ENCODE results near the gene BRD7. TPM values are rescaled to one million over a fixed set of nuclear protein-coding genes. Genes with fewer than 3 reads are reported as not detected.

The BRD7 gene
- total RNA-seq (100 to 1,000 TPM in 1 of 2 donors, 10 to 100 TPM in 1; 55.2 to 105 TPM), polyA plus RNA-seq (ENCODE audit: insufficient read length in 2 of 2) (100 to 1,000 TPM in 1 of 2 donors, 10 to 100 TPM in 1; 81.2 to 105 TPM)
- long read RNA-seq, donor 1, full-length matches to known transcripts, result 11 of 36 reads
- long read RNA-seq, donor 1, partial matches to known transcripts, result 25 of 36 reads
- long read RNA-seq, donor 1, other reads (novel, unspliced or antisense), result 0 of 36 reads
- long read RNA-seq, donor 2, full-length matches to known transcripts, result 2 of 20 reads
- long read RNA-seq, donor 2, partial matches to known transcripts, result 18 of 20 reads
- long read RNA-seq, donor 2, other reads (novel, unspliced or antisense), result 0 of 20 reads
- long read RNA-seq, donor 3, partial matches to known transcripts, result 28 of 28 reads
- long read RNA-seq, donor 3, other reads (novel, unspliced or antisense), result 0 of 28 reads
- long read RNA-seq, donor 4, full-length matches to known transcripts, result 4 of 40 reads
- long read RNA-seq, donor 4, partial matches to known transcripts, result 36 of 40 reads
- long read RNA-seq, donor 4, other reads (novel, unspliced or antisense), result 0 of 40 reads

DNA sequence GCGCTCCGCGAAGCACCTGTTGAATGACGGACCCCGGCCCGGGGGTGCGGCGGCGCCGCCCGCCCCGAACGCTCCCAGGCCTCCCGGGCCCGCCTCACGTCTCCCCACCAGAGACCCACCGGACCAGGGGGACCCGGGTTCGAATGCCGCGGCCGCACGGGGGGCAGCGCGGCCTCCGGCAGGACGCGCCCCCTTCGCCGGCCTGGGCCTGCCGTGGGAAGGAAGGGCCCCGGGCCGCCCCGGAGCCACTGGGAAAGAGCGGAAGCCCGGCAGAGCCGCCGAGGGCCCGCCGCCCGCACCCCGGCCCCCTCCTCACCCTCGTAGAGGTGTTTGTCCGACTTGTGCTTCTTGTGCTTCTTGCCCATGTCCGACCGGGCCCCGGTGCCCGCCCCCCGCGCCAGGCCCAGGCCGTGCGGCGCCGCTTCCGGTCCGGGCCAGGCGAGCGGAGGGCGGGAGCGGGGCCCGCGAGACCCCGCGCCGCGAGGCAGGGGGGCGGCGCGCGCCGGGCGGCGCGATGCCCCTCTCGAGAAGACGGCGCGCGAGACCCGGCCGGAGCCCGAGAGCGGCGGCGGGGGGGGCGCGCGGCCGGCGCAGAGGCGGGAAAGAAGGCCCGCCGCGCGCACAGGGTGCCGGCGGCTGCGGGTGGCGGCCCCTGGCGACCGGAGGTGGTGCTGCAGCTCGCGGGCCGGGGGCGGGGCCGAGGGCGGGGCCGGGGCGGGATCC lies at the start of gene BRD7:
TSS of gene BRD7 (minus strand) at position 579 of the 723 bp plus-strand sequence. CDS start at position 365, 214 bp downstream.
- peaks cover 2% of the 10 kb centered on the region for H3K36me3 ChIP-seq (ENCODE audit: control insufficient read depth, insufficient read depth, low read length)
- WGBS (ENCODE audit: insufficient coverage), result under 1% methylated on average over 108 of the region's 109 CpGs
- H3K27ac ChIP-seq (ENCODE audit: low read depth, low read length), result no peak within 1 kb of the TSS

DNA sequence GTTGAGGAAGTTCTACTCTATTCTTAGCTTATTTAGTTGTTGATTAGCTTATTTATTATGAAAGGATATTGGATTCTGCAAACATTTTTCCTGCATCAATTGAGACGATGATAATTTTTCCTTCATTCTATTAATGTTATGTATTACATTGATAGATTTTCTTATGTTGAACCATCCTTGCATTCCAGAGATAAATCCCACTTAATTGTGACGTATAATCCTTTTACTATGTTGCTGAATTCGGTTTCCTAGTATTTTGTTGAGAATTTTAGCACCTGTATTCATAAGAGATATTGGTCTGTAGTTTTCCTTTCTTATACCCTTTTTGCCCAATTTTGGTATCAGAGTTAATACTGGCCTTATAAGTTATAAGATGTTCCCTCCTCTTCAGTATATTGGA lies 47.6 kb upstream of the BRD7 start:
- Histone ChIP-seq H3K36me3 (ENCODE audit: control insufficient read depth, insufficient read depth, low read length) (no peaks in the 10 kb centered on the region), H3K4me3 (ENCODE audit: low read depth, low read length) (no peak overlapping the region), H3K27me3 (ENCODE audit: control insufficient read depth, insufficient read depth, low read length) (no peaks in the 10 kb centered on the region), H3K4me1 (ENCODE audit: control insufficient read depth, insufficient read depth, low read length) (no peaks in the 10 kb centered on the region), H3K27ac (ENCODE audit: low read depth, low read length) (no peak overlapping the region), H3K9me3 (ENCODE audit: control insufficient read depth, insufficient read depth, low read length) (peaks cover 11% of the 10 kb centered on the region)
- no CpG with 5 or more reads among the region's 3 CpGs for WGBS (ENCODE audit: insufficient coverage)
- DNase-seq (ENCODE audit: low read depth in 4 of 6, low spot score in 6 of 6), result no peak

More for the DNA sequence above, at the start of gene BRD7:
- Histone ChIP-seq H3K4me3 (ENCODE audit: low read depth, low read length) (peak within 1 kb of the TSS; percentile 48), H3K4me1 (ENCODE audit: control insufficient read depth, insufficient read depth, low read length) (peaks cover 18% of the 10 kb centered on the region), H3K9me3 (ENCODE audit: control insufficient read depth, insufficient read depth, low read length) (no peaks in the 10 kb centered on the region), H3K27me3 (ENCODE audit: control insufficient read depth, insufficient read depth, low read length) (no peaks in the 10 kb centered on the region)
- DNase-seq (ENCODE audit: low read depth in 4 of 6, low spot score in 6 of 6), result peak in 4 of 6 donors; percentile 47 to 88 (median 72)

DNA sequence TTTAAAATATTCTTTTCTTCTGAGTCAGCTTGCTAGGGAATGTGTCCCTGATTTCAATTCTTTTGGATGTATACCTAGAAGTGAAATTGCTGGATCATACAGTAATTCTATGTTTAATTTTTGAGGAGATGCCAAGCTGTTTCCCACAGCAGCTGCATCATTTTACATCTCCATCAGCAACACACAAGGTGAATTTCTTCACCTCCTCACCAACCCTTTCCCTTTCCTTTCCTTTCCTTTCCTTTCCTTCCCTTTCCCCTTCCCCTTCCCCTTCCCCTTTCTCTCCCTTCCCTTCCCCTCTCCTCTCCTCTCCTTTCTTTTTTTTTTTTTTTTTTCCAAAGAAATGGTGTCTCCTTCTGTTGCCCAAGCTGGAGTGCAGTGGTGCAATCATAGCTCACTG lies 45.4 kb upstream of the BRD7 start:
- no peak for DNase-seq (ENCODE audit: low read depth in 4 of 6, low spot score in 6 of 6)
- H3K4me3 ChIP-seq (ENCODE audit: low read depth, low read length), result no peak overlapping the region

DNA sequence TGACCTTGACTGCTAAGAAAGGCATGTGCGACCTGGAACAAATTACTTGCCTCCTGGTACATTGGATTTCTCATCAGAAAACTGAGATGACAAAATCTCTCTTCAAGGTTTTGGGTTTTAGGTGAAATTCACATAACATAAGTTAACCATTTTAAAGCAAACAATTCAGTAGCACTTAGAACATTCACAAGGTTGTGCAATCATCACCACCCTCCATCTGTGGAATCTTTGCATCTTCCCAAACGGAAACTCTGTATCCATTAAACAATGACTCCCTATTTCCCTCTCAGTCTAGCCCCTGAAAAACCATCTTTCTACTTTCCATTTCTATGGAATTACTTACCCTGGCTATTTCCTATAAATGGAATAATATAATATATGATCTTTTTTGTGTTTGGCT lies 42.2 kb upstream of the BRD7 start:
- Histone ChIP-seq H3K4me3 (ENCODE audit: low read depth, low read length) (no peak overlapping the region), H3K27ac (ENCODE audit: low read depth, low read length) (no peak overlapping the region), H3K36me3 (ENCODE audit: control insufficient read depth, insufficient read depth, low read length) (no peaks in the 10 kb centered on the region), H3K4me1 (ENCODE audit: control insufficient read depth, insufficient read depth, low read length) (no peaks in the 10 kb centered on the region), H3K9me3 (ENCODE audit: control insufficient read depth, insufficient read depth, low read length) (peaks cover 2% of the 10 kb centered on the region), H3K27me3 (ENCODE audit: control insufficient read depth, insufficient read depth, low read length) (no peaks in the 10 kb centered on the region)
- WGBS (ENCODE audit: insufficient coverage), result no CpG with 5 or more reads among the region's 2 CpGs
- DNase-seq (ENCODE audit: low read depth in 4 of 6, low spot score in 6 of 6), result no peak

More for the DNA sequence above, 45.4 kb upstream of the BRD7 start:
- Histone ChIP-seq H3K27ac (ENCODE audit: low read depth, low read length) (no peak overlapping the region), H3K9me3 (ENCODE audit: control insufficient read depth, insufficient read depth, low read length) (peaks cover 2% of the 10 kb centered on the region), H3K4me1 (ENCODE audit: control insufficient read depth, insufficient read depth, low read length) (no peaks in the 10 kb centered on the region), H3K36me3 (ENCODE audit: control insufficient read depth, insufficient read depth, low read length) (no peaks in the 10 kb centered on the region), H3K27me3 (ENCODE audit: control insufficient read depth, insufficient read depth, low read length) (no peaks in the 10 kb centered on the region)

DNA sequence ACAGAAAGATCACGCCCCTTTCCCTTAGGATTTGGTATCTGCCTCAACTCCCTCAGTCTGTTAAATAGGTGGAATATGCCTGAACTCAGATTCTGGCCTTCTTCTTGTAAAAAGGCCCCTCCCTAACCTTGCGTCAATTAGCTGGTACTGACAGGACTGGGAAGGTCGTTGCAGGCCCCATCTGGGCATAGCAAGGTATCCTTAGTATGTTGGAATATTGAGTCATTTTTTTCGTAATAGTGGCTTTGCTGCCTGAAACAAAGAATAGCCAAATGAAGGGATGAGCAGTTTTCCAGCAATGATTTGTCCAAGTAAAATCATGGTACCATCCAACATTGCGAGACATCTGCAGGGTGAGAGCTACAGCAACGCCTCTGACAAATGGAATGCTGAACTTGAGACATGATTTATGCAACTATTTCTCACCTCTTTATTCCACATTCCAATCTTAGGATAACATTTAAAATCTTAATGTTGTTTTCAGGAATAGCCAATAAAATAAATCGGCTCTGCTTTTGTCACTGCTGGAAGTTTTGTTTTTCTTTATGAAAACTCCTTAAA lies 39.3 kb upstream of the BRD7 start:
- DNase-seq (ENCODE audit: low read depth in 4 of 6, low spot score in 6 of 6), result no peak
- no peaks in the 10 kb centered on the region for H3K27me3 ChIP-seq (ENCODE audit: control insufficient read depth, insufficient read depth, low read length)
- 87% methylated on average over 3 of the region's 7 CpGs for WGBS (ENCODE audit: insufficient coverage)
- H3K9me3 ChIP-seq (ENCODE audit: control insufficient read depth, insufficient read depth, low read length), result no peaks in the 10 kb centered on the region
- H3K27ac ChIP-seq (ENCODE audit: low read depth, low read length), result no peak overlapping the region
- H3K4me3 ChIP-seq (ENCODE audit: low read depth, low read length), result no peak overlapping the region
- H3K4me1 ChIP-seq (ENCODE audit: control insufficient read depth, insufficient read depth, low read length), result peaks cover 5% of the 10 kb centered on the region
- H3K36me3 ChIP-seq (ENCODE audit: control insufficient read depth, insufficient read depth, low read length), result no peaks in the 10 kb centered on the region

DNA sequence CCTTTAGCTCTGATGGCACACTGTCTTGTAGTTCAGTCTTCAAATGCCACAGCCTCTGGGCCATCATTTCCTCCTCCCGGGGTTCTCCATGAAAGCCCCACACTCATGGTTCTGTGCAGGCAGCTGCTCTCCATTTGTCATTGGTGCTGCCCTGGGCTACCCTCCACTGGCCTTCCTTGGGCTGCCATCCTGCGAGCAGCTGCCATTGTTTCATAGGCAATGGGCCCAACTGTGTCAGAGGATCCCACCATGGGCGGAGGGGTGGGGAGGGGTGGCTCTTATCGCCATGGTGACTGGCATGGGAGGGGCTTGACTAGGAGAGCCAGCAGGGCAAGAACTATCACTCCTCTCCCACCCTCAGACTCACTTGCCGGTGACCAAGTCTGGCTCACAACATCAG lies 38.6 kb upstream of the BRD7 start:
- no peaks in the 10 kb centered on the region for H3K9me3 ChIP-seq (ENCODE audit: control insufficient read depth, insufficient read depth, low read length)
- H3K36me3 ChIP-seq (ENCODE audit: control insufficient read depth, insufficient read depth, low read length), result no peaks in the 10 kb centered on the region
- WGBS (ENCODE audit: insufficient coverage), result 38% methylated on average over 1 of the region's 5 CpGs
- DNase-seq (ENCODE audit: low read depth in 4 of 6, low spot score in 6 of 6), result no peak
- peaks cover 5% of the 10 kb centered on the region for H3K4me1 ChIP-seq (ENCODE audit: control insufficient read depth, insufficient read depth, low read length)
- H3K27ac ChIP-seq (ENCODE audit: low read depth, low read length), result no peak overlapping the region
- no peaks in the 10 kb centered on the region for H3K27me3 ChIP-seq (ENCODE audit: control insufficient read depth, insufficient read depth, low read length)
- no peak overlapping the region for H3K4me3 ChIP-seq (ENCODE audit: low read depth, low read length)

DNA sequence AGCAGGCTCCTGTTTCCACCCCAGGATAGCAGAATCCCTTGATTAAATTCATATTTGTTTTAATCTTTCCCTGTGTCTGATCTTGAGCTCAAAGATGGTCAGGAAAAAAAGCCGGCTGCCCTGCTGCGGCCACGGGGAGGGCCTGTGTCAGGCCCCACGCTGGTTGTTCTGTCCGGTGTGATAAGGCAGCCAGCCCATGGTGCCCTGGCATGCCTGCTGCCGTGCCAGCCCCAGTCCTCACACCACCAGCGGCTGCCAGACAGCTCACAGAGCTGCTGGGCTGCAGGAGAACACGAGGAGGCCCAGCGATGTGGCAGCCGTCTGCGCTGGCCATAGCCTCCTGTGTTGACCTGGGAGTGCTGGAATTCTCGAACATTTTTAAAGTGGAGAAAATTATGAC lies 34.7 kb upstream of the BRD7 start:
- H3K36me3 ChIP-seq (ENCODE audit: control insufficient read depth, insufficient read depth, low read length), result no peaks in the 10 kb centered on the region
- H3K27me3 ChIP-seq (ENCODE audit: control insufficient read depth, insufficient read depth, low read length), result no peaks in the 10 kb centered on the region
- H3K4me3 ChIP-seq (ENCODE audit: low read depth, low read length), result no peak overlapping the region
- no peak overlapping the region for H3K27ac ChIP-seq (ENCODE audit: low read depth, low read length)
- DNase-seq (ENCODE audit: low read depth in 4 of 6, low spot score in 6 of 6), result peak in 1 of 6 donors; percentile 30
- 55% methylated on average over 7 of the region's 12 CpGs for WGBS (ENCODE audit: insufficient coverage)
- peaks cover 9% of the 10 kb centered on the region for H3K4me1 ChIP-seq (ENCODE audit: control insufficient read depth, insufficient read depth, low read length)
- H3K9me3 ChIP-seq (ENCODE audit: control insufficient read depth, insufficient read depth, low read length), result no peaks in the 10 kb centered on the region

DNA sequence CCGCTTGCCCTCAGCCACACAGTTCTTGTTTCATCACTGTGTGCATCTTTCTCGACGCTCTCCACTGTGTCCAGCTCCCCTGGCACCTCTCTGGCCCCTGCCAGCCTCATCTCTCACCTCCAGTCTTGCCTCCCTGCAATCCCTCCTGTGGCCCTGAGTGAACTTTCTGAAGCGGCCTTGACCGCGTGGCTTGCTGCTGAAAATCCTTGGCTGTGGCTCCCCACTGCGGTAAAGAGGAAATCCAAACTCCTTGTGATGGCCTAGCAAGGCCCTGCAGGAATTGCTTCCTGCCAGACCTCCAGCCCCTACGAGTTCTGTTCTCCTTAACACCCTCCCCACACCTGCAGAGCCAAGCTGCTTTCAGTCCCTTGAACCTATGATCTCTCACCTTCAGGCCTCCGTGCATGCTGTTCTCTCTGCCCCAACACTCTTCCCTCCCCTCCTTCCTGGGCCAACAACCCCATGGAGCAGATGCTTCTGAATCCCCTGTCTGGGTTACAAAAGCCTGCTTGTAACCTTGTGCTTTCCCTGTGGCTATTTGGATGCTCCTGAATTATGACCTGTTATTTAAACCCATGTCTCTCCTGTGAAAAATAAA lies 33.6 kb upstream of the BRD7 start:
- no peaks in the 10 kb centered on the region for H3K9me3 ChIP-seq (ENCODE audit: control insufficient read depth, insufficient read depth, low read length)
- no peaks in the 10 kb centered on the region for H3K27me3 ChIP-seq (ENCODE audit: control insufficient read depth, insufficient read depth, low read length)
- H3K4me3 ChIP-seq (ENCODE audit: low read depth, low read length), result no peak overlapping the region
- WGBS (ENCODE audit: insufficient coverage), result 84% methylated on average over 9 of the region's 9 CpGs
- no peaks in the 10 kb centered on the region for H3K36me3 ChIP-seq (ENCODE audit: control insufficient read depth, insufficient read depth, low read length)
- H3K27ac ChIP-seq (ENCODE audit: low read depth, low read length), result no peak overlapping the region
- H3K4me1 ChIP-seq (ENCODE audit: control insufficient read depth, insufficient read depth, low read length), result peaks cover 9% of the 10 kb centered on the region
- no peak for DNase-seq (ENCODE audit: low read depth in 4 of 6, low spot score in 6 of 6)

DNA sequence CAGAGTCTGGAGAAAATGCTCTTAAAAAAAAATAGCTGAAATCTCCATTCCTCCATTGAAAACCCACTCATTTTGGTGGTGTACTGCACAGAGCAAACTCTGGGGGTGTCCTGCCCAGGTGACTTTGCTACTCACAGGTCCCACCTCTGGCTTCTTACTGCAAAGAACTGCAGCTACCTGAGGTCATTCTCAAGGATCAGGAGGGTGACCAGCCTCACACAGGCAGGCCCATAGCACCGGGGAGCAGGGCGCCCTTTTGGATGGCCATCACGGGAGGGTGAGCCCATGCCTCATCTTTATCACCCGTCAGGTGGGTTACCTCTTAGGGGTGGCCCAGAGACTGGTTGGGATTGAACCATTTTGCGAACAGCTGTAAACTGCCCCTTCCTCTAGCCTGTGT lies 32.6 kb upstream of the BRD7 start:
- Histone ChIP-seq H3K9me3 (ENCODE audit: control insufficient read depth, insufficient read depth, low read length) (no peaks in the 10 kb centered on the region), H3K4me3 (ENCODE audit: low read depth, low read length) (no peak overlapping the region), H3K36me3 (ENCODE audit: control insufficient read depth, insufficient read depth, low read length) (no peaks in the 10 kb centered on the region), H3K4me1 (ENCODE audit: control insufficient read depth, insufficient read depth, low read length) (peaks cover 9% of the 10 kb centered on the region), H3K27ac (ENCODE audit: low read depth, low read length) (no peak overlapping the region), H3K27me3 (ENCODE audit: control insufficient read depth, insufficient read depth, low read length) (no peaks in the 10 kb centered on the region)
- 94% methylated on average over 5 of the region's 5 CpGs for WGBS (ENCODE audit: insufficient coverage)
- no peak for DNase-seq (ENCODE audit: low read depth in 4 of 6, low spot score in 6 of 6)
